HUES48 (cell line): ENCODE results near the gene MEGF11.
"Not testable (repeated sequence)": the region's sequence is repeated elsewhere in the genome, so short reads cannot be mapped to it uniquely, and the experiment has no call there.

Experiments
- H3K27ac ChIP-seq: one replicate; pipeline ENCODE4 v1.7.0; 2013; ENCODE audit warnings: low read depth, low read length, inconsistent platforms
- H3K27me3 ChIP-seq: 2 replicates; pipeline ENCODE4 v1.6.1; 2013; ENCODE audit warnings: mild to moderate bottlenecking, low read length; ENCODE audit not compliant: control insufficient read depth, insufficient read depth
- H3K36me3 ChIP-seq: 2 replicates; pipeline ENCODE4 v1.6.1; 2013; ENCODE audit warnings: low read length; ENCODE audit not compliant: control insufficient read depth, insufficient read depth
- H3K4me1 ChIP-seq: 2 replicates; pipeline ENCODE4 v1.6.1; 2013; ENCODE audit warnings: mild to moderate bottlenecking, low read length; ENCODE audit not compliant: control insufficient read depth, insufficient read depth
- H3K4me3 ChIP-seq: 2 replicates; pipeline ENCODE4 v1.5.1; 2013; ENCODE audit warnings: mild to moderate bottlenecking, low read depth, low read length
- H3K9ac ChIP-seq: 2 replicates; pipeline ENCODE4 v1.6.1; 2013; ENCODE audit warnings: mild to moderate bottlenecking, low read depth, low read length, moderate library complexity
- H3K9me3 ChIP-seq: 2 replicates; pipeline ENCODE4 v1.6.1; 2013; ENCODE audit warnings: low read length; ENCODE audit not compliant: control insufficient read depth, insufficient read depth

Gene MEGF11

GRCh38 chr15:66017000-66017399 lies 236.6 kb downstream of the MEGF11 start:
- no peaks in the 10 kb centered on the region for H3K27me3 ChIP-seq
- H3K27ac ChIP-seq = no peak overlapping the region

GRCh38 chr15:66016199-66016598 lies 237.4 kb downstream of the MEGF11 start:
- Histone ChIP-seq H3K4me3 (no peak overlapping the region), H3K9me3 (no peaks in the 10 kb centered on the region), H3K27me3 (no peaks in the 10 kb centered on the region), H3K9ac (no peak overlapping the region), H3K4me1 (peaks cover 10% of the 10 kb centered on the region; the same call in 1 of the 2 replicates), H3K36me3 (no peaks in the 10 kb centered on the region), H3K27ac (no peak overlapping the region)

More at GRCh38 chr15:66017000-66017399, 236.6 kb downstream of the MEGF11 start:
- H3K9ac ChIP-seq = no peak overlapping the region
- H3K4me3 ChIP-seq = no peak overlapping the region
- H3K36me3 ChIP-seq = no peaks in the 10 kb centered on the region
- H3K4me1 ChIP-seq = peaks cover 10% of the 10 kb centered on the region; the same call in 1 of the 2 replicates
- H3K9me3 ChIP-seq = no peaks in the 10 kb centered on the region

DNA sequence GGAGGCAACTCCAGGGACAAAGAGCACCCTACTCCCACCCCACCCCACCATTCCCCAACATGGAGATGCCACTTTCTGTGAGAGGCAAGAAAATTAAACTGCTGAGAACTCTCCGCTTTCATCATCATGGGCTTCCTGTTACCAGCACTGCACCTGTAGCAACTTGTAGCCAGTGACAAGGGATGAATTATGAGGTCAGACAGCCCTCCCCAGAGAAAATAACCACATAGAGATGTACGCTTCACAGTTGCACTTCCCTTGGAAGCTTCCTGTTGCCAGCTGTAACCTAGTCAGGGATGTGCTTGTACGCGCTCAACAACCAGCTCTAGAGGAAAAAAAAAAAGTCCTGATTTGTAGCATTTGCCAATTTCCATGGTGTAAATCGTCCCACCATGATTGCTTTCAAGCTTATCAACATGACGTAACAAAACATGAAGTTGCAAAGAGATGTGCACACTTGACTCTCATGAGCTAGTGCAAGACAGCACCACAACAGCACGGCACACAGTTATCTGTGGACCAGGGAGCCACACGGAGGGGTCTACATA lies 238.8 kb downstream of the MEGF11 start:
- no peak overlapping the region for H3K9ac ChIP-seq
- H3K36me3 ChIP-seq = no peaks in the 10 kb centered on the region
- no peaks in the 10 kb centered on the region for H3K27me3 ChIP-seq
- H3K27ac ChIP-seq = no peak overlapping the region
- peaks cover 9% of the 10 kb centered on the region; the same call in 1 of the 2 replicates for H3K4me1 ChIP-seq
- no peak overlapping the region for H3K4me3 ChIP-seq
- H3K9me3 ChIP-seq = no peaks in the 10 kb centered on the region

DNA sequence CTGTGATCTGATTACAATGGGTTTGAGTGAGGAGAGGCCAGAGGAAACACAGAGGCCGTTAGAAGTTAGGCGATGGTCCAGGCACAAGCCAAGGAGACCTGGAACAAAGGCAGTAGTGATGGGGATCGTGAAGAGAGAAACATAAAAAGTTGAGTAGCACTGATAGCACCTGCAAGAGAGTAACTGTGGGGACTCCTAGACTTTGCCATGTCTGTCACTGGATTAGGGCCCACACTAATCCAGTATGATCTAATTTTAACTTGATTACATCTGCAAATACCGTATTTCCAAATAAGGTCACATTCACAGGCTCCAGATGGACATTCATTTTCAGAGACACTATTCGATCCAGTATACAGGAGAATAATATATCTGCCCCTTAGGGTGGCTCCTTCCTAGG lies 239.5 kb downstream of the MEGF11 start:
- Histone ChIP-seq H3K4me1 (peaks cover 9% of the 10 kb centered on the region), H3K9me3 (no peaks in the 10 kb centered on the region), H3K4me3 (no peak overlapping the region), H3K27me3 (no peaks in the 10 kb centered on the region), H3K36me3 (no peaks in the 10 kb centered on the region), H3K9ac (no peak overlapping the region), H3K27ac (no peak overlapping the region)

DNA sequence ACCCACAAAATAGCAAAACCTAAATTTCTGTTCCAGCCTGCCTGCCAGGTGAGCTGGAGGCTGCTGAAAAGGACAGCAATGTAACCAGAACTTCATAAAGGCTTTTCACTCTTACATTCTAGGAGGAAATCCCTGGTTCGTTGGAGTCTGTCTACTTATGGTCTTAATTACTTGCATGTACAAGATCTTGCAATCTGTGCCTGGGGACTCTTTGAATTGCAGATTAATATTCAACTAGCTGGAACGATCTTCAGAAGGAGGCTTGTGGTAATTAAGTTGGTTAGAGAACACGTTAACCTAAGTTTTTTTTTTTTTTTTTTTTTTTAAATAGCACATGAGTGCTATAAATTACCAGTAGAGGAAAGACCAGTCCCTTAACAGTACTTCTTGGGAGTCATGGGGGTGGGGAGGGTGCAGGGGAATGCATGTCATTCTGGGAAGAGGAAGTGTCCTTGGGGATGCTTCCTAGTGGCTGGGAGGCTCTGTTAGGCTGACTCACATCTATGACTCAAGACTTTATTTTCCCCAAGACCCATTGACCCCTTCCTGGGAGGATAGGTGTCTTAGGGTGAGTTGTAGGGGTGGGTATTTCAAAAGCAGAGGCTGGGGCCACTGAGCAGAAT lies 244.5 kb downstream of the MEGF11 start:
- Histone ChIP-seq H3K4me3 (no peak overlapping the region), H3K27me3 (no peaks in the 10 kb centered on the region), H3K27ac (no peak overlapping the region), H3K4me1 (peaks cover 7% of the 10 kb centered on the region), H3K9me3 (no peaks in the 10 kb centered on the region), H3K9ac (no peak overlapping the region), H3K36me3 (no peaks in the 10 kb centered on the region)

GRCh38 chr15:66007663-66008262 lies 245.8 kb downstream of the MEGF11 start:
- no peak overlapping the region for H3K27ac ChIP-seq
- H3K27me3 ChIP-seq = no peaks in the 10 kb centered on the region
- no peaks in the 10 kb centered on the region for H3K36me3 ChIP-seq
- peaks cover 7% of the 10 kb centered on the region for H3K4me1 ChIP-seq
- H3K9me3 ChIP-seq = no peaks in the 10 kb centered on the region
- H3K4me3 ChIP-seq = no peak overlapping the region
- H3K9ac ChIP-seq = no peak overlapping the region

DNA sequence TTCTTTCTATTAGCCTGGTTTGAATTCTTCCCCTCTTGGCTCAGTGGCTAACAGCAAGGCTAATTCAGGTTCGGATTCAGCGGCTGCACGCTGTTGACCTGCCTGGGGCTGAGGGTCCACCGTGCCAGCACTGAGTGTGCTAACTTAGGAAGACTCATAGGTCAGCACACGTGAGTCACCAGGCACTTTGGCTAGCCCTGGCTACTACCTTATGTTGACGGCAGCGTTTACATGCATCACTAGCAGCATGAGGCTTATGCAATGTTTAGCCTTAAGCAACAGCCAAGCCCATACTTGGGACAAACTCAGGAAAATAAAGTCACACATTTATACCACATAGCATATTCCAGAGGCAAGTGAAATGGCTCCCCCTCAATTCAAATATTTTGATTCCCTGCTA lies 246.6 kb downstream of the MEGF11 start:
- Histone ChIP-seq H3K9ac (no peak overlapping the region), H3K36me3 (no peaks in the 10 kb centered on the region), H3K4me3 (no peak overlapping the region), H3K27me3 (no peaks in the 10 kb centered on the region), H3K9me3 (no peaks in the 10 kb centered on the region), H3K4me1 (peaks cover 11% of the 10 kb centered on the region), H3K27ac (no peak overlapping the region)

- peaks cover 19% of the 10 kb centered on the region for H3K4me1 ChIP-seq
- H3K27me3 ChIP-seq = no peaks in the 10 kb centered on the region
- no peak overlapping the region for H3K9ac ChIP-seq
Observed at GRCh38 chr15:66004618-66005262, 248.8 kb downstream of the MEGF11 start.

DNA sequence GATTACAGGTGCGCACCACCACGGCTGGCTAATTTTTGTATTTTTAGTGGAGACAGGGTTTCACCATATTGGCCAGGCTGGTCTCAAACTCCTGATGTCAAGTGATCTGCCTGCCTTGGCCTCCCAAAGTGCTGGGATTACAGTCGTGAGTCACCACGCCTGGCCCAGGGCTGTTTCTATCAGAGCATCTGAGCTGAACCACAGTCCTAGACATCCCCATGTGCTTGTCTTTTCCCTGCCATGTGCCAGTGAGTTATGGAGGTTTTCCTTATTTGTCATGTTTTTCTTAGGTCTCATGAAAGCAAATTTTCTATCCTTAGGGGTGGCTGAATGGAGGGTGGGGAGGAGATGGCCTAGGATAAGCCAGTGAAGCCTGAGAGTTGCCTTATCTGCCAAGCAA lies 250.4 kb downstream of the MEGF11 start:
- not testable (repeated sequence) for H3K9ac ChIP-seq, H3K9me3 ChIP-seq, H3K4me3 ChIP-seq, H3K27me3 ChIP-seq, H3K27ac ChIP-seq, H3K36me3 ChIP-seq
- peaks cover 14% of the 10 kb centered on the region; the same call in 1 of the 2 replicates for H3K4me1 ChIP-seq

More at GRCh38 chr15:66004618-66005262, 248.8 kb downstream of the MEGF11 start:
- Histone ChIP-seq H3K9me3 (no peaks in the 10 kb centered on the region), H3K4me3 (no peak overlapping the region), H3K27ac (no peak overlapping the region), H3K36me3 (no peaks in the 10 kb centered on the region)

DNA sequence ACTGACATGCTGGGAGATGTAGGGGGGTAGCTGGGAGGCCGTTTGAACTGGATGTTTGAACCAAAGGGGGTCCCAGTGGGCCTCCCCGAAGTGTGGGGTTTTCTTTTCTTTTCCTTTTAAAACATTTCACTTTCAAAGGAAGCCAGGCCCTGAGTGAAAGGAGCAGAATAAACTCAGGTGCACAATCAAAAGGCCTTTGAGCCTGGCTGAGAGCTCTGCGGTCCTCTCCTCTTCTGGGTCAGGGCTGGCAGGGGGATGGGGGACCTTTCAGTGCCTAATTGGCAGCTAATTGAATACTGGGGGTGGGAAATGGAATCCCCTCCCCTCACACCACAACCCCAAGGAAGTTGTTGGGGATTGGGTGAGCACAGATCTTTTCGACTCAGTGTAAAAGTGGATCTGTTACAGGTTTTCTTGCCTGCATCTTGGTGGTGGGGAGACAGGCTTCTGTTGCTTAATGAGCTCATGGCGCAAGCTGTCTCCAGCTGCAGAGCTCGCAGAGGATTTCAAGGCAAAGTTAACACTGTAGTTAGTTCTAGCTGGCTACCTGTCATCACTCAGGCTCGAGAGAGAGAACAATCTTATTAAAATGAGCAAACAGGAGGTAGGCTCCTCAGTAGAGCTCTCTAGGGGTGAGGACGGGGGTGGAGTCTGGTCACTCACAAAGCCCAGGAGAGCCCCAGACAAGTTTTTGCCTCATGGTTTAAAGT lies 251.7 kb downstream of the MEGF11 start:
- H3K27me3 ChIP-seq = no peaks in the 10 kb centered on the region
- no peak overlapping the region for H3K4me3 ChIP-seq
- no peak overlapping the region for H3K9ac ChIP-seq
- H3K9me3 ChIP-seq = no peaks in the 10 kb centered on the region
- peaks cover 14% of the 10 kb centered on the region; the same call in 1 of the 2 replicates for H3K4me1 ChIP-seq
- H3K36me3 ChIP-seq = no peaks in the 10 kb centered on the region
- no peak overlapping the region for H3K27ac ChIP-seq
